NCI-H2081 treated with DMSO at 0.1 percent for 48 hours (cell line): Measurements from ENCODE around the gene RTP5.

Source experiments
- DNase-seq: peaks from one replicate; lab custom pipeline; 2025; lab: John Stamatoyannopoulos, UW

RTP5 gene

DNA sequence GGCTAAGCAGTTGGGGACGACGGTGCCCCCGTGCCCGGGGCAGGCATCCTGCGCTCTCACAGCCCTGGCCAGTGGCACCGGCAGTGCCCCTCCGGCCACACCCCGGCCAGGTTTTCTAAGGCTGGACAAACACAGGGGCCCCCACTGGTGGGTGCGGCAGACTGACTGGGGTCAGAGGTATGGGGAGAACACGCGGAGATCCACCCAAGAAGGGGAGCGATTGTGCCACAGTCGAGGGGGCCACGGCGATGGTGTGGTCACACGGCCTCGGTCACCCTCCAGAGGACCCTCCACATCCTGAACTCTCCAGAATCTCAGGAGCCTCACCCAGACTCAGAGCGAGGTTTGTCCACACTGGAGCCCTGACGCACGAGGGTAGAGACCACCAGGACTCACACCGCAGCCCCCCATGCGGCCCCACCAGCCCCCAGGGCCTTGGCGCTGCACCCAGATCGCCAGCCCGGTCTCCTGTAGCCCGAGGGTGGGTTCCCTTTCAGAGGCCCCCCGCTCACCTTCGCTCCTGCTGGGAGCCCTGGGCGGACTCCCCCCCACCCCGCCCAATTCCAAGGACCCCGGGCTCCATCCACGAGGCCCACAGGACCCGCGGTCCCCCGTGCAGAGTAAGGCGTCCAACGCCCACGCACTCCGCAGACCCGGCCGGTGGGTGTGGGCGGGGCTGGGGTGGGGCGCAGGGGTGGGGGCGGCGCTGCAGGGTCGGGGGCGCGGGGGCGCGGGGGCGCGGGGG, 26.0 kb upstream of the RTP5 start:
- DNase-seq = no peak

DNA sequence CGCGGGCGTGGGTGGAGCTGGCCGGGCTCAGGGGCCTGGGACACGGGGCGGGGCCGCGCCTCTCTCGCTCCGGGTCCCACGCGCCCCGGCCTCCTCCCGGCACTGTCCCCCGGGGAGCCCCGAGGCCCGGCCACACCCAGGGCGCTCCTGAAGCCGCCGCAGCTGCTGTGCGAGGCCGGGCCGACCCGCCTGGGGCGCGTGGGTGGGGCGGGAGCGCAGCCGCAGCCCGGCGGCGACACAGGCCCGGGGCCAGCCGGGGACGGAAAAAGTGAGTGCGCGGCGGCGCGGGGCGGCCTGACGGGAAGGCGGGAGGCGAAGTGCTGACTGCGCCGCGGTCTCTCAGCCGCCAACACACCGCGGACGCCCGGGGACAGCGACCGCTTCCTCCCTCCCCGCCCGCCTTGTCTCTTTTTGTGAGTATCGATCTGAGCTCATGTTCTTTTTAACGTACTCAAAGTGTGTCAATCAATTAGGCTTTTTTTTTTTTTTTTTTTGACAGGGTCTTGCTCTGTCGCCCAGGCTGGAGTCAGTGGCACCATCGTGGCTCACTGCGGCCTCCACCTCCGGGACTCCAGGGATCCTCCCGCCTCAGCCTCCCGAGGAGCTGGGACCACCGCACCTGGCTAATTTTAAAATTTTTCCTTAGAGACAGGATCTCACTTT, 25.3 kb upstream of the RTP5 start:
- DNase-seq = no peak

DNA sequence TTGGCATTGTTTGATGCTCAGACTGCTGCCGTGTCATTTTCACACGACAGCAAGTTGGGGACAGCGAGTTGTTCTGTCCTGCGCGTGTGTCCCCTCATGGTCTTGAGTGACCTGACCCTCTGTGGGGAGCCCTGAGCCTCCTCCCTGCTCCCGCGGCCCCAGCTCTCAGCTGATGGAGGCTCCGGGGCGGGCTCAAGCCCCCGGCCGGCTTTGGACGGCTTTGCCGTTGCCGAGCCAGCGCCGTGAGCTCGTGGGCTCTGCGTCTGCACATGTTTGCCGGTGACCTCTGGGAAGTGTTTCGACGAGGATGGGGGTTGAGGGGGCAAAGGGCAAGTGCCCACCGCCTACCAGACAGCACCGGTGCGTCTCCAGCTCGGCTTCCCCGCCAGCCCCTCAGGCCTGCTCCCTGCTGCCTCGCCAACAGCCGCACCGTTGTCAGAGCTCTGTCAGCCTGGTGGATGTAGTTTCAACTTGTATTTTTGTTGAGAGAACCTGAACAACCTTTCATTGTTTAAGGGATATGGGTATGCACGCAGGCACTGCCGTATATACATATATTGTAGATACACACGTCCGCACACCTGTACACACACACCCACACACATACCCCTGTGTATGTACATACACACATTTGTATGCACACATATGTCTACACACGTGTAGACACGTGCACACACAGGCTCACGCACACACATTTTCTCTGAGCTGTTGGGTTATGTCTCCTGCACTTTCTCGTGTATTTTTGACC, 24.5 kb upstream of the RTP5 start:
- DNase-seq = no peak

- DNase-seq = no peak
Observed at GRCh38 chr2:241846406-241846805, 23.1 kb upstream of the RTP5 start.

DNA sequence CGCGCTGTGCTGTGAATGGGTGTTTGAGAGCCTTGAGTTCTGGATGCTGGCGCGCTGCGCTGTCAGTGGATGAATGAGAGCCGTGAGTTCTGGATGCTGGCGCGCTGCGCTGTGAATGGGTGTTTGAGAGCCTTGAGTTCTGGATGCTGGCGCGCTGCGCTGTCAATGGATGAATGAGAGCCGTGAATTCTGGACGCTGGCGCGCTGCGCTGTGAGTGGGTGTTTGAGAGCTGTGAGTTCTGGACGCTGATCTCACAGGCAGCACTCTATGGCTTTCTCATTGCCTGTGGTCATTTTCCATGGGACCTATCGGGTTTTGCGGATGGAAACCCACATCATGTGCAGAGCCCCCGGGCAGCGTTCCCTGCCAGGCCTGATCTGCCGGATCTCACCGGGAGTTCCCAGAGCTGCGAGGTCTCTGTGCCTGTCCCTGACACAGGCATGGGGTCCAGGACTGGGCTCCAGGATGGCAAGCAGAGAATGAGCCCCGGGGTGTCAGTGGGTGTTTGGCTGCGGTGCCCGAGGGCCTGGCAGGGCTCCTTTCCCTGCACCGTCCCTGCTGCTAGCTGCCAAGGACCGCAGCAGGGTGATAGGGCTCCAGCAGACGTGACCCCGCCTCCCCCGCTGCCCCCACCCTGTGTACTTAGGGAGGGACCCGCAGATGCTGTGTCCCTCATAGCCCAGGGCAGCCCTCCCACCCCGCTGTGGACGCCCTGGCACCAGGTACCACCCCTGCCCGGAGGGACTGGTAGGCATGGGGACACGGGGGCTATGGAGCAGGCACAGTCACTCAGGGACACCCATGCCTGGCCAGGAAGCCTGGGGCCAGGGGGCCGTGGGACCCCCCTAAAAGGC, 20.5 kb upstream of the RTP5 start:
- no peak for DNase-seq

DNA sequence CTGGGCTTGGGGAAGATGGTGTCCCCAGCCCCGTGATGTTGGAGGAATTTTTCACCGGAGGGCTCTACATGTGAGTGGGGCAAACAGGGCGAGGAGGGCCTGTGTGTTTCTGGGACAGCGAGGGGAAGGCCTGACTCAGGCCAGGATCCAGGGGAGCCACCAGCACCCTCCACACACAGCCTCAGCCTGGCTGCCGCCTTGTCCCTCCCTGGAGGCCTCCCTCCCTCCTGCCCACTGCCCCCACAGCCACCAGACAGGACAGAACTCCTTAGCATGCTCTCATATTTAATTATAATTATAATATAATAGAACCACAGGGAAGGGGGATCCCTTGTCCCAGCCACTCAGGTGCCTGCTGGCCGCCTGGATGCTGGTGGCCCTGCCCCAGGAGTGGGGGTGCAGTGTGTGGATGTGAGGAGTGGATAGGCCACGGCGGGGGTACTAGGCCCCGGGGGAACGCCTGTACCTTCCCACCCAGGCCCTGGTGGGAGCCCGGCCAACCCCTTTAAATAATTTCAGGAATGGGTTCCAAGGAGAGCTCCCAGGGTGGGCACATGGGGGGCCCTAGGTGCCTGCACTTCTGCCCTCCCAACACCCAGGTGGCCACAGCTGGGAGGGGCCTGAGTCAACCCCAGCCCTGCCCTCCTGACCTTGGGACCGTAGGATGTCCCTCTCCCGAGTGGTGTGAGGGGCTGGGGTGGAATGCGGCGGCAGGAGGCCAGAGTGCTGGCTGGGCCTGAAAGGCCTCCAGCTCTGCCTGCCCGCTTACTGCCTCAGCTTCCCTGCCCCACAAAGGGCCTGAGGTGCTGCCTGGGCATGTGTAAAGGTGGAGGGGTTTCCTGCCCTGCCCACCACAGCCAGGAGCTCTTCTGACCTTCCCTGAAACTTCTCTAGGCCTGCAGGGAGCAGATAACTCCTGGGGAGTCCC, 19.6 kb upstream of the RTP5 start:
- DNase-seq = no peak

DNA sequence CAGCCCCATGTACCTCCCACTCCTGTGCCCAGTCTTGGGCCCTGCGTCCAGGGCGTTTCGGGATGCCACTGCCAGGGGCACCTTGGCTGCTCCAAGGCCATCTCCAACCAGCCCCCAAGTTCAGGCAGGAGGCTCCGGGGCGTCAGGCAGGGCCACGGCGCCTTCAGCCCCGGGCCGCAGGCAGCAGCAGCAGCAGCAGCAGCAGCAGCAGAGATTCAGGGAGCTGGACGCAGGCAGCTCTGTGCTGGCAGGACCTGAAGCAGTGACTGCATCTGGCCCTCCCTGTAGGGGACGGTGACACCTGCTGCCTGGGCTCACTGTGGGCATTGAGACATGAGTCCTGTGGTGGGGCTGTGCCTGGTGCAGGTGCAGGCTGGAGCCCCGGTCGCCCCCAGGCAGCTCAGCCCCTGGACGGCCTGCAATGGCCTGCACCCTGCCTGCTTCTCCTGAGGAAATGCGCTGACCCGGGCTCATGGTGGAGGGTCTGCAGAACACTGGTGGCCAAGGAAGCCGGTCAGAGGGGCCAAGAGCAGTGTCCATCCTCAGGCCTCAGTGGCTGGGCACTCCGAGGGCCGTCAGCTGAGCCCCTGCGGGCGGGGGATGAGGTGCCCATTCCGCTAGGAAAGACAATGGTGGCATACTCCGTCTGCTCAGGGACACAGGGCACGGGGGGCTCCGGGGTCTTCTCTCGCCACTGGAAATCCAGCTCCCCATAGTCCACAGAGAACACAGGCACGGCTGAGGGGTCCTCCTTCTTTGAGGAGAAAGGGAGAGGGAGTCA, 18.8 kb upstream of the RTP5 start:
- no peak for DNase-seq

- no peak for DNase-seq
Observed at GRCh38 chr2:241851325-241852115, 18.0 kb upstream of the RTP5 start.

DNA sequence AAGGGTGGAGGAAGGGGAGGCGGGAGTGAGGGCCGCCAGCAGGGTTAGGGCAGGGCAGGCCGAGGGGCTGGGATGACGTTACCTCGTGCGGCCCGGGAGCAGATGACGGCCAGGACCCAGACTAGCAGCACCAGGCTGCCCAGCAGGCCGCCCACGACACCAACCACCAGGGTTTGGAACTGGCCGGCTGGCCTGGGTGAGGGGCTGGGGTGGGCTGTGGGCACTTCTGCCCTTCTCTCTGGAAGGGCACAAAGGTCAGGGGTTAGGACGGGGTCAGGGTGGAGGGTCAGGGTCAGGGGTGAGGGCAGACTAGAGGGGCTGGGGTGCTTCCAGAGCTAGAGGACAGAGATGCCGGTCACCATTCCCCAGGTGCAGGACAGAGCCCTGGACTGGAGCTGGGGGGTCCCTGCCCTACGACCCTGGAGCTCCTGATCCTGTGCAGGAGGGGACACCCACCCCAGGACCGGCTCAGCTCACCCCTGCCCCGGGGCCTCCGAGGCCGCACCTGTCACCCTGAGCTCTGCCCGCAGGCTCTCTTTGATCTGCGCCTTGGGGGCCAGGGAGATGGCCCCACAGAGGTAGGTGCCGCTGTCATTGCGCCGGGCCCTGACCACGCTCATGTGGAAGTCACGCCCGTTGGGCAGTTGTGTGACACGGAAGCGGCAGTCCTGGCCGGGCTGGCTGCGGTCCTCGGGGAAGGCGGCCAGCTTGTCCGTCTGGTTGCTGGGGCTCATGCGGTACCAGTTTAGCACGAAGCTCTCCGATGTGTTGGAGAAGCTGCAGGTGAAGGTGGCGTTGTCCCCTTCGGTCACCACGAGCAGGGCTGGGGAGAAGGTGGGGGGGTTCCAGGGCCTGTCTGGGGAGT, 17.2 kb upstream of the RTP5 start:
- no peak for DNase-seq

- DNase-seq = no peak
Observed at GRCh38 chr2:241852981-241853631, 16.4 kb upstream of the RTP5 start.

- DNase-seq = no peak
Observed at GRCh38 chr2:241853651-241854341, 15.7 kb upstream of the RTP5 start.

DNA sequence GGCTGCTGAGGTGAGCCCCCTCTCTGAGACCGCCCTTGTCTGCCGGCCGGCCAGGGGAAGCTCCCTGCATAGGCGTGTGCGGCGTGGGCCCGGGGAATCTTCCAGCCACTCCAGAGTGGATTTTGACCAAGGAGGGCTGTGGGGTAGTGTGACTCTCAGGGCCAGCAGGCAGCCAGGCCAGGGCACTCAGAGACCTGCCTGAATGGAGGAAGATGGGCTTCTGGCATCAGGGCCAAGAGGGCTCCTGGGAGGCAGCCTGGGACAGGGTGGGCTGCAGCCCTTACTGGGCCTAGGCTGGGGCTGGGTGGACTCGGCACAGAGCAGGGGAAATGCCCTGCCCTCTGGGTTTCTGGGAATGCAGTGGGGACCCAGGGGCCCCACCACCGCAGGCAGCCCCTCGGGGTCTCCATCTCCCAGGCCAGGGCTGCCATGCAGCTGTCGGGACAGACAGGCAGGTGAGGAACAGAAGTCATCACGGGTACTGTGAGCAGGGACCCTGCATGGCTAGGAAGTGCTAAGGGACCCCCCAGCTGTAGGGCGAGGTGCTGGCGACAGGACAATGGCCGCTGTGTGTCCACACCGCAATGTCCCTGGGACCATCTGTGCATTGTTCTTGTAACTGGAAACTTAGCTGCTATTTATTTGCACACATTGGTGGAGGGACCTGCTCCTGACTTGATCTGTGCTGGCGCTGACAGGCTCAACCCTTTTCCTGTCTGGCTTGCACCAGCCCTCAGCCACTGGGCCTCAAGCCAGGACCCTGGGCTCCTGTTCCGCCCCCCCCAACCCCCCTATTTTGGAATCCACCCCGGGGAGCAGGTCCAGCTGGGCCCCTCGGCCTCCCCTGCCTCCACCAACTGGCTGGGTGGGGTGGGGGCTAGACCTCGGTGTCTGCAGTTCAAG, 14.9 kb upstream of the RTP5 start:
- DNase-seq = no peak

DNA sequence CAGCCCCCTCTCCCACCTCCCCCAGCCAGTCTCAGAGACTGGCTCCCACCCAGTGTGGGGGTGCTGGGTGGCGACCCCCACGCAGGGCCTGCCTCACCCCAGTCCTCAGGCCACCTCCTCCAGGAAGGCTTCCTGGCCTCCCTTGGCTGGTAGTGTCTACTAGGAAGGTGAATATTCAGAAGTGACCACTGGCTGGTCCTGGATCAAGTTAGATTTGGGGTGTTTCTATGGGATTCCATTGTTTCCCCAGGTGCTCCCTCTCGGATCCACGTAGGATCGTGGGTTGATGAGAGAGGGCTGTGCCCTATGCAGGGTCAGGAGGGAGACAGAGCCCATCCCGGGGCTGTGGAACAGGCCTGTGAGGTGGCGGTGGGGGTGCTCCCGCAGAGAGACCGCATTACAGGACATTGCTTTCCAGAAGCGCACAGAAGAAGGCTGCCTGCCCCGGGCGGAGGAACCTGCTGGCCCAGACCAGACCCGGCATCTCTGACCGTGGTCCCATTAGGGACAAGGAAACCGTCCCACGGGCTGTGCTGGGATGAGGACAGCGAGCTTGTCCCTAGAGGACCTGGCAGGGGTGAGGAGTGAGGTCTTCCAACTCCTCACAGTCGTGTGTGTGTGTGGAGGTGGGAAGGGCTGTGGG, 14.2 kb upstream of the RTP5 start:
- no peak for DNase-seq

DNA sequence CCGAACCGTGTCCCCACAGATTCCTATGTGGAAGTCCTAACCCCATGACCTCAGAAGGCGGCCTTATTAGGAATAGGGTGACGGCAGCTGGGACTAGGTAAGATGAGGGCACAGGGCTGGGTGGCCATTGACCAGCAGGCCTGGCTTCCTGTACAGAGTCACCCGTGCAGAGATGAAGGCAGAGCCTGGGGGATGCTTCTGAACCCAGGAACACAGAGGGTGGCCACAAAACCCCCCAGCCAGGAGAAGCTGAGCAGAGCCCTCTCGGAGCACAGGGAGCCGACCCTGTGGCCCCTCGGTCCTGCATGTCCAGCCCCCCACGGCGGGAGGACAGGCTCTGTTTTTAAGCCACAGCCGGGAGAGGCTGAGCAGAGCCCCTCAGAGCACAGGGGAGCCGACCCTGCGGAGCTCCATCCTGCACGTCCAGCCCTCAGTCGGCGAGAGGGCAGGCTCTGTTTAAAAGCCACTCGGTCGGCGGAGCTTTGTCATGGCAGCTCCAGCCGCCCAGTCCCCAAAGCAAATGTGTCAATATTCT, 13.6 kb upstream of the RTP5 start:
- no peak for DNase-seq

DNA sequence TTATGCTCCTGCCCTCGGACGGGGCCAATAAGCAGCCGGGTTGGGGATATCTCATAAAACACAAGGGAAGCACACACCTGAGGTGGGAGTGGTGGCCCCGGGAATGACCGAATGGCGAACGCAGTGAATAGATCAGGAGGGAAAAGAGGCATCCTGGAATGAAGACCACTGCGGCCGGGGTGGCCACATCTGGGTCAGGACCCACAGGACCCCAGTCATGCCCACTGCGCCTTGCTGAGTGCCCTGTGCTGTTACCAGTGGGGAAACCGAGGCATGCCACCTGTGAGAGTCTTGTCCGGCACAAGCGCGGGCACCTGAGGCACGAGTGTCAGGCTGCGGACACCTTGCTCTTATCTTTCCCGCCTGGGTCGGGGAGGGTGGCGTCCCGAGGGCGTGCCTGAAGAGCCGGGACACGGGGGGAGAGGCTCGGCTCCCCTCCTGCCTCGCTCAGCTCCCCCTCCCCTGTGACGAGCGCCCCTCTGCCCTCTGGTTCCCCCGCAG, 12.4 kb upstream of the RTP5 start:
- DNase-seq = no peak
